K562 (cell line): ENCODE data around the gene TMEM202.

Experiments used
- CBX3 ChIP-seq, 2 experiments: IDR thresholded peaks; 1 replicate in 1 of 2; 2 replicates in 1 of 2; pipeline ENCODE4 v1.6.1; 2012; ENCODE audit warnings: inconsistent platforms in 2 of 2, low read length in 2 of 2, borderline replicate concordance in 1 of 2, control low read depth in 1 of 2
- CEBPB ChIP-seq: fragments of 450-650 bp; IDR thresholded peaks from 2 replicates; pipeline ENCODE4 v1.6.1; 2016; ENCODE audit warnings: missing genetic modification characterization, missing compliant biosample characterization
- KLF16 ChIP-seq: IDR thresholded peaks from 2 replicates; pipeline ENCODE4 v1.6.1; 2016; ENCODE audit warnings: antibody characterized with exemption
- RBBP5 ChIP-seq: fragments of 200-600 bp; sonication (generic); IDR thresholded peaks from 2 replicates; pipeline ENCODE4 v1.6.1; 2012; ENCODE audit warnings: borderline replicate concordance, mild to moderate bottlenecking, low read length, control low read depth, inconsistent platforms; ENCODE audit not compliant: insufficient read depth, poor library complexity, severe bottlenecking
- RREB1 ChIP-seq: fragments of 250-450 bp; sonication (Bioruptor Pico); IDR thresholded peaks from 2 replicates; pipeline ENCODE4 v1.4.0; 2020
- SPI1 ChIP-seq: IDR thresholded peaks from 2 replicates; pipeline ENCODE4 v1.6.1; 2011; ENCODE audit warnings: low read depth, low read length, control low read depth, borderline replicate concordance
- TF ChIP-seq, protein P1 (sequence below), 2 experiments: fragments of 450-650 bp; formaldehyde crosslinking in 1 of 2; IDR thresholded peaks; 2 replicates each; pipeline versions ENCODE4 v1.4.0 to v1.6.1; 2014 to 2020; ENCODE audit warnings: mild to moderate bottlenecking in 2 of 2, borderline replicate concordance in 1 of 2, low read depth in 1 of 2

- TF ChIP-seq RREB1 (CRISPR knock-in tag): no peak
- no peak for TF ChIP-seq SPI1
- TF ChIP-seq, protein P1, sequence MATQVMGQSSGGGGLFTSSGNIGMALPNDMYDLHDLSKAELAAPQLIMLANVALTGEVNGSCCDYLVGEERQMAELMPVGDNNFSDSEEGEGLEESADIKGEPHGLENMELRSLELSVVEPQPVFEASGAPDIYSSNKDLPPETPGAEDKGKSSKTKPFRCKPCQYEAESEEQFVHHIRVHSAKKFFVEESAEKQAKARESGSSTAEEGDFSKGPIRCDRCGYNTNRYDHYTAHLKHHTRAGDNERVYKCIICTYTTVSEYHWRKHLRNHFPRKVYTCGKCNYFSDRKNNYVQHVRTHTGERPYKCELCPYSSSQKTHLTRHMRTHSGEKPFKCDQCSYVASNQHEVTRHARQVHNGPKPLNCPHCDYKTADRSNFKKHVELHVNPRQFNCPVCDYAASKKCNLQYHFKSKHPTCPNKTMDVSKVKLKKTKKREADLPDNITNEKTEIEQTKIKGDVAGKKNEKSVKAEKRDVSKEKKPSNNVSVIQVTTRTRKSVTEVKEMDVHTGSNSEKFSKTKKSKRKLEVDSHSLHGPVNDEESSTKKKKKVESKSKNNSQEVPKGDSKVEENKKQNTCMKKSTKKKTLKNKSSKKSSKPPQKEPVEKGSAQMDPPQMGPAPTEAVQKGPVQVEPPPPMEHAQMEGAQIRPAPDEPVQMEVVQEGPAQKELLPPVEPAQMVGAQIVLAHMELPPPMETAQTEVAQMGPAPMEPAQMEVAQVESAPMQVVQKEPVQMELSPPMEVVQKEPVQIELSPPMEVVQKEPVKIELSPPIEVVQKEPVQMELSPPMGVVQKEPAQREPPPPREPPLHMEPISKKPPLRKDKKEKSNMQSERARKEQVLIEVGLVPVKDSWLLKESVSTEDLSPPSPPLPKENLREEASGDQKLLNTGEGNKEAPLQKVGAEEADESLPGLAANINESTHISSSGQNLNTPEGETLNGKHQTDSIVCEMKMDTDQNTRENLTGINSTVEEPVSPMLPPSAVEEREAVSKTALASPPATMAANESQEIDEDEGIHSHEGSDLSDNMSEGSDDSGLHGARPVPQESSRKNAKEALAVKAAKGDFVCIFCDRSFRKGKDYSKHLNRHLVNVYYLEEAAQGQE (IDR thresholded peaks at IDR 0.05; ENCODE audit: borderline replicate concordance): no peak
- TF ChIP-seq, protein P1 (CRISPR knock-in tag; IDR thresholded peaks at IDR 0.05; ENCODE audit: low read depth): no peak
- TF ChIP-seq CBX3 (IDR thresholded peaks at IDR 0.05; ENCODE audit: borderline replicate concordance in 1 of 2, low read length in 2 of 2): no peak
- TF ChIP-seq CEBPB (tag): no peak
- no peak for TF ChIP-seq RBBP5
- TF ChIP-seq KLF16: no peak
These were observed 28.6 kb downstream of the TMEM202 start for GRCh38 chr15:72426753-72427152.
